Panc1 (cell line): ENCODE measurements around the gene NPRL2. TPM values are rescaled to one million over a fixed set of nuclear protein-coding genes. Genes with fewer than 3 reads are reported as not detected.

ENCODE experiments used
- ATAC-seq: fragments of 200-7000 bp; cut with Tn5 transposase; 2 replicates; pipeline ENCODE4 v1.9.1; 2020; ENCODE audit warnings: mild to moderate bottlenecking, moderate library complexity
- BruUV-seq: library from RNA; stranded (reverse); fragments of 400-500 nt; replicated peaks from 2 replicates; lab custom pipeline; 2021; lab: Mats Ljungman, UMichigan
- CTCF ChIA-PET: fragments of 300-600 bp; sonication (Branson Sonifier 250); formaldehyde crosslinking; loops from one replicate; lab custom pipeline; 2022; ENCODE audit warnings: antibody characterized with exemption; lab: Charles Lee
- POLR2A ChIA-PET: fragments of 300-600 bp; sonication (Branson Sonifier 250); formaldehyde crosslinking; loops from one replicate; lab custom pipeline; 2022; ENCODE audit warnings: antibody characterized with exemption; lab: Charles Lee
- DNase-seq: peaks from one replicate; pipeline ENCODE4 v3.0.0-alpha.2; 2010; ENCODE audit warnings: low read depth, low spot score
- H3K27ac ChIP-seq: 2 replicates; pipeline ENCODE4 v1.5.1; 2011; ENCODE audit warnings: mild to moderate bottlenecking, low read length, inconsistent platforms
- H3K27me3 ChIP-seq: fragments of 200-500 bp; sonication (Bioruptor generic); 2 replicates; pipeline ENCODE4 v1.6.0; 2014; ENCODE audit warnings: low read length, inconsistent platforms; ENCODE audit not compliant: control insufficient read depth, insufficient read depth
- H3K36me3 ChIP-seq: fragments of 200-500 bp; sonication (Bioruptor generic); 2 replicates; pipeline ENCODE4 v1.5.1; 2014; ENCODE audit warnings: inconsistent platforms, mild to moderate bottlenecking, low read length, moderate library complexity; ENCODE audit not compliant: control insufficient read depth, insufficient read depth
- H3K4me1 ChIP-seq: 2 replicates; pipeline ENCODE4 v1.5.1; 2011; ENCODE audit warnings: inconsistent platforms, mild to moderate bottlenecking, low read length, moderate library complexity; ENCODE audit not compliant: control insufficient read depth, insufficient read depth
- H3K4me3 ChIP-seq, 2 experiments: 2 replicates each; pipeline ENCODE4 v1.5.1; 2011 to 2012; ENCODE audit warnings: low read depth in 2 of 2, low read length in 2 of 2, mild to moderate bottlenecking in 2 of 2, inconsistent platforms in 1 of 2, moderate library complexity in 1 of 2
- H3K9me3 ChIP-seq: fragments of 200-500 bp; sonication (Bioruptor generic); 2 replicates; pipeline ENCODE4 v1.5.1; 2014; ENCODE audit warnings: low read depth, mild to moderate bottlenecking, inconsistent platforms, low read length, moderate library complexity; ENCODE audit not compliant: control insufficient read depth, insufficient read depth
- POLR2AphosphoS5 ChIP-seq: IDR thresholded peaks from 2 replicates; pipeline ENCODE4 v1.6.1; 2012; ENCODE audit warnings: mild to moderate bottlenecking, low read depth, low read length, moderate library complexity
- SIN3A ChIP-seq: IDR thresholded peaks from 2 replicates; pipeline ENCODE4 v1.6.1; 2012; ENCODE audit warnings: low read depth, mild to moderate bottlenecking, low read length, moderate library complexity, borderline replicate concordance; ENCODE audit not compliant: insufficient read depth
- TCF7L2 ChIP-seq: IDR thresholded peaks from 2 replicates; pipeline ENCODE4 v1.6.1; 2011; ENCODE audit warnings: mild to moderate bottlenecking, low read depth, low read length, inconsistent platforms
- in situ Hi-C: cut with HindIII; loops from 2 replicates; pipeline ENCODE4 v1.10.0; 2016; ENCODE audit warnings: low sequenced_read_pairs, low pct_unique_long_range_greater_than_20kb
- intact Hi-C: fragments of 100-400 bp; cut with micrococcal nuclease; formaldehyde crosslinking; loops from one replicate; pipeline ENCODE4 v1.10.0; 2022; ENCODE audit not compliant: unreplicated experiment
- total RNA-seq: library from RNA; stranded (reverse); gene quantifications from one replicate; pipeline ENCODE4 v1.2.1, GENCODE V29; 2021; ENCODE audit not compliant: unreplicated experiment
- TF ChIP-seq, protein P1 (sequence below), 2 experiments: IDR thresholded peaks; 2 replicates each; pipeline ENCODE4 v1.6.1; 2011 to 2012; ENCODE audit warnings: low read depth in 2 of 2, control low read depth in 1 of 2, low read length in 1 of 2, mild to moderate bottlenecking in 1 of 2, moderate library complexity in 1 of 2; ENCODE audit not compliant: insufficient read depth in 1 of 2
- TF ChIP-seq, protein P2 (sequence below): fragments of 450-650 bp; IDR thresholded peaks from 2 replicates; pipeline ENCODE4 v1.5.1; 2017; ENCODE audit warnings: mild to moderate bottlenecking

NPRL2 gene
- total RNA-seq, 1 experiment from 2014 or later: 14.6 TPM

DNA sequence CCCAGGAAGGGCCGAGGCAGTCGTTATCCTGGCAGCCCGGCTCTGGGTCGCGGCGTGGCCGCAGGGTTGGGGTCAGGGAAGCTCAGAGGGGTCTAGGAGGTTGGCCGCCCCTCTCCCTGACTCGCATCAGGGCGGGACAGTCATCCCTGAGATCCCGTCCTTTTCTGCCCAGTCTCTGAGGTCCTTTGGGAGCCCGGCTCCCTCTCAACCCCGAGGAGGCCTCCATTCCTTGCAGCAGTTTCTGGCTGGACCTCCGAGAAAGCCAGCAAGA is 28.5 kb downstream of the NPRL2 start:
- Histone ChIP-seq H3K36me3 (no peaks in the 10 kb centered on the region; the same call in 1 of the 2 replicates), H3K27ac (peak overlapping the region; percentile 92), H3K27me3 (no peaks in the 10 kb centered on the region), H3K9me3 (no peaks in the 10 kb centered on the region), H3K4me1 (peaks cover 27% of the 10 kb centered on the region), H3K4me3 (peak overlapping the region; percentile 82 to 93)
- CTCF ChIA-PET: no interaction called here
- ATAC-seq (0 out of 2 replicates have a peak, but pooled peaks have one; percentile 2), DNase-seq (no peak)
- in situ Hi-C loops (no loop called here), intact Hi-C loops (no loop called here)
- BruUV-seq: no TSS peak
- POLR2A ChIA-PET: no interaction called here
- TF ChIP-seq SIN3A: no peak
- no peak for TF ChIP-seq POLR2AphosphoS5
- no peak for TF ChIP-seq TCF7L2
- TF ChIP-seq, protein P1, sequence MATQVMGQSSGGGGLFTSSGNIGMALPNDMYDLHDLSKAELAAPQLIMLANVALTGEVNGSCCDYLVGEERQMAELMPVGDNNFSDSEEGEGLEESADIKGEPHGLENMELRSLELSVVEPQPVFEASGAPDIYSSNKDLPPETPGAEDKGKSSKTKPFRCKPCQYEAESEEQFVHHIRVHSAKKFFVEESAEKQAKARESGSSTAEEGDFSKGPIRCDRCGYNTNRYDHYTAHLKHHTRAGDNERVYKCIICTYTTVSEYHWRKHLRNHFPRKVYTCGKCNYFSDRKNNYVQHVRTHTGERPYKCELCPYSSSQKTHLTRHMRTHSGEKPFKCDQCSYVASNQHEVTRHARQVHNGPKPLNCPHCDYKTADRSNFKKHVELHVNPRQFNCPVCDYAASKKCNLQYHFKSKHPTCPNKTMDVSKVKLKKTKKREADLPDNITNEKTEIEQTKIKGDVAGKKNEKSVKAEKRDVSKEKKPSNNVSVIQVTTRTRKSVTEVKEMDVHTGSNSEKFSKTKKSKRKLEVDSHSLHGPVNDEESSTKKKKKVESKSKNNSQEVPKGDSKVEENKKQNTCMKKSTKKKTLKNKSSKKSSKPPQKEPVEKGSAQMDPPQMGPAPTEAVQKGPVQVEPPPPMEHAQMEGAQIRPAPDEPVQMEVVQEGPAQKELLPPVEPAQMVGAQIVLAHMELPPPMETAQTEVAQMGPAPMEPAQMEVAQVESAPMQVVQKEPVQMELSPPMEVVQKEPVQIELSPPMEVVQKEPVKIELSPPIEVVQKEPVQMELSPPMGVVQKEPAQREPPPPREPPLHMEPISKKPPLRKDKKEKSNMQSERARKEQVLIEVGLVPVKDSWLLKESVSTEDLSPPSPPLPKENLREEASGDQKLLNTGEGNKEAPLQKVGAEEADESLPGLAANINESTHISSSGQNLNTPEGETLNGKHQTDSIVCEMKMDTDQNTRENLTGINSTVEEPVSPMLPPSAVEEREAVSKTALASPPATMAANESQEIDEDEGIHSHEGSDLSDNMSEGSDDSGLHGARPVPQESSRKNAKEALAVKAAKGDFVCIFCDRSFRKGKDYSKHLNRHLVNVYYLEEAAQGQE (IDR thresholded peaks at IDR 0.05; ENCODE audit: insufficient read depth in 1 of 2, low read depth in 2 of 2, low read length in 1 of 2): no peak
- TF ChIP-seq, protein P2, sequence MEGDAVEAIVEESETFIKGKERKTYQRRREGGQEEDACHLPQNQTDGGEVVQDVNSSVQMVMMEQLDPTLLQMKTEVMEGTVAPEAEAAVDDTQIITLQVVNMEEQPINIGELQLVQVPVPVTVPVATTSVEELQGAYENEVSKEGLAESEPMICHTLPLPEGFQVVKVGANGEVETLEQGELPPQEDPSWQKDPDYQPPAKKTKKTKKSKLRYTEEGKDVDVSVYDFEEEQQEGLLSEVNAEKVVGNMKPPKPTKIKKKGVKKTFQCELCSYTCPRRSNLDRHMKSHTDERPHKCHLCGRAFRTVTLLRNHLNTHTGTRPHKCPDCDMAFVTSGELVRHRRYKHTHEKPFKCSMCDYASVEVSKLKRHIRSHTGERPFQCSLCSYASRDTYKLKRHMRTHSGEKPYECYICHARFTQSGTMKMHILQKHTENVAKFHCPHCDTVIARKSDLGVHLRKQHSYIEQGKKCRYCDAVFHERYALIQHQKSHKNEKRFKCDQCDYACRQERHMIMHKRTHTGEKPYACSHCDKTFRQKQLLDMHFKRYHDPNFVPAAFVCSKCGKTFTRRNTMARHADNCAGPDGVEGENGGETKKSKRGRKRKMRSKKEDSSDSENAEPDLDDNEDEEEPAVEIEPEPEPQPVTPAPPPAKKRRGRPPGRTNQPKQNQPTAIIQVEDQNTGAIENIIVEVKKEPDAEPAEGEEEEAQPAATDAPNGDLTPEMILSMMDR: no peak

DNA sequence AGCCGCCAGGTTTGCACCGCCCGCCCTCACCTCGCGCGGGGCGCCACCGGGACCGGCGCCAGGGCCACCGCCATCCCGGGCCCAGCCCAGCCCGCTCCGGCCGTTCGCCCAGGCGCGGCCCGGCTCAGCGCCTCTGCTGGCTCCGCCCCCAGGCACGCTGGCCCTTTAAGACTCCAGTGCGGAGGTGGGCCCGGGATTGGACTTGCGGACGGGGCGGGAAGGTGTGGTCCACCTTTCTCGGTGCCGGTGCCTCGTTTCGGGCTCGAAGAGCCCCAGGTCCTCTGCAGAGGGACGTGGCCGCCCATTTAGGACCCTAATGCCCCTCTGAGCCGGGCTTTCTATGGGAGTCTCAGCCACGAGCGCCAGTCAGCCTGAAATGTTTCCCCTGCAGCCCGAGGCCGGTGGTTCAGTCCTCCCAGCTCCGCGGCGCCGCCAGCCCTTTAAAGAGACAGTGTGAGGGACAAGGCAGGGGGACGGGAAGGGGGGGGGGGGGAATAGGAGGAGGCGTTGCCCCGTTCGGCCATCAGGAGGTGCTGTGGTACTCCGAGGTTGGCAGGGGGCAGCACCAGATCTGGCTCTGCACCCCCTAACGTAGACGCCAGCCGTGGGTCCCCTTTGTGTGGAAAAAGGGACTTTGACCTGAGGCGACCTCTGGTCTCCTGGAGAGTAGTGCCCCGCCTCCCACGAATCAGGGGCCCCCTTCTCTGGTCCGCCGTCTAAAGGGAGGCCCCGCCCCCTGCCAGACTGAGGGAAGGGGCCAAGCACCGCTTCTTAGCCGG is 29.1 kb downstream of the NPRL2 start:
- CTCF ChIA-PET: interaction anchor here (0.6 kb wide), 4 partner anchors 28 to 1617 kb away, joined by 3 to 9 read pairs (median 3); no protein-coding TSS in a partner anchor
- H3K4me1 ChIP-seq: peaks cover 23% of the 10 kb centered on the region
- H3K36me3 ChIP-seq: no peaks in the 10 kb centered on the region; the same call in 1 of the 2 replicates
- POLR2A ChIA-PET: no interaction called here
- intact Hi-C loops (no loop called here), in situ Hi-C loops (no loop called here)
- peak overlapping the region; percentile 92 for H3K27ac ChIP-seq
- peak overlapping the region; percentile 82 to 93 for H3K4me3 ChIP-seq
- DNase-seq (no peak), ATAC-seq (peak; percentile 91)
- no peaks in the 10 kb centered on the region for H3K27me3 ChIP-seq
- TF ChIP-seq TCF7L2 (no peak), SIN3A (no peak), POLR2AphosphoS5 (peak; percentile 65; the same call in 1 of the 2 replicates)
- TF ChIP-seq, protein P2: peak; percentile 78
- TF ChIP-seq, protein P1 (IDR thresholded peaks at IDR 0.05; ENCODE audit: insufficient read depth in 1 of 2, low read depth in 2 of 2, low read length in 1 of 2): no peak
- no peaks in the 10 kb centered on the region for H3K9me3 ChIP-seq
- no TSS peak for BruUV-seq
